GF-D8 (cell line): Measurements from ENCODE around the gene IL1RAPL2.
"Not testable (repeated sequence)": the region's sequence is repeated elsewhere in the genome, so short reads cannot be mapped to it uniquely, and the experiment has no call there.

Source experiments
- DNase-seq: peaks from one replicate; lab custom pipeline; 2025; lab: John Stamatoyannopoulos, UW

IL1RAPL2 gene

DNA sequence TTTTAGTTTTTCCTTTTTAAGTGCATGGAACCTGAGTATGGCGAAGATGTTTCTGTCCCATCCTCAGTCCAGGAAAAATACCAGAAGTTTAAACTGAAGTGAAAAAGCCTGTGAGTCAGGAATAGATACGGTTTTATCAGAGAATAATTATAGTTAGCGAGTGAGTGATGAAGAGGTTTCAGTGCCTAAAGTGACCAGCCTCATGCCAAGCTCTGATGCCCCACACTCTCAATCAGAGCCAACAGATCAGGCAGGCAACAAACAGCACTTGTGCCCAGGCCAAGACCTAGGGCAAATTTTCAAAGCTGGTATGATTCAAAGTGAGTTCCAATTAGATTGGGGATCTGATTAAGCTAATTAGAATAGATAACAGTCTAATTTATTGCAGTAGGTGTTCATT is 1043.5 kb downstream of the IL1RAPL2 start:
- DNase-seq: no peak

- no peak for DNase-seq
These were observed 1044.4 kb downstream of the IL1RAPL2 start for GRCh38 chrX:105610411-105610810.

- DNase-seq: no peak
These were observed 1052.5 kb downstream of the IL1RAPL2 start for GRCh38 chrX:105618393-105619101.

- no peak for DNase-seq
These were observed 1068.2 kb downstream of the IL1RAPL2 start for GRCh38 chrX:105634180-105634579.

DNA sequence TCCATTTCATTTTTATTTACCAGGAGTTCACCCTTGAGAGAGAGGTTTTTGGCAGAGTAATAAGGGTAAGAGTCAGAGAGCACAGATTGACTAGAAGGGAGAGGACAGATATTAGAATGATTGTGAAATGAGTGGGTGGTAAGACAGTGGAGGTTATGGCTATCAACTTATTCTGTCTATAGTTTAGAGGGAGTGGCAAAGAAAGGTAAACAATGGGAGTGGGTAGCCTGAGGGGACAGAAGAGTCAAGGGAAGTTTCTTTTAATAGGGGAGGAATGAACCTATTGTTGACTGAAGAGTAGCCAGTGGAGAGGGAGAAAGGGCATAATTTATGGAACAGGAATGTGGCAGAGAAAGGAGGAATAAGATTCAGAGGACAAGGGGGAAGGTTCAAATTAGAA is 1069.8 kb downstream of the IL1RAPL2 start:
- DNase-seq: no peak

DNA sequence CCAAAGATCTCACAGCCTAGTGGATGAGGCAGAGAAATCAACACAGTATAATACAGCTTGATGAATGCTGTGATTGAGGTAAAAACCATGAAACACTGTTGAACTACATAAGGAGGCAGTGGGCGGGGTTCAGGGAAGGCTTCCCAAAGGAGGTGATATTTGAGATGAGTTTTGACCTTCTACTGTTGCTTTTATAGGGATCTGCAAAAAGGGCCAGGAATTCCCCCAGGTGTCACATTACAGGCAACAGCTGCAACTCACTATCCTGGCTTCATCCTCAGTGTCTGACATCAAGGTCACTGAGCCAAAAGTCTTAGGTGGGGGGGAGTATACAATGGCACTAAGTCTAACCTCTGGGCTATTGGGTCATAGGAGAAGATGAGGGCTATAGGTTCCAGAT is 1070.7 kb downstream of the IL1RAPL2 start:
- DNase-seq: no peak

DNA sequence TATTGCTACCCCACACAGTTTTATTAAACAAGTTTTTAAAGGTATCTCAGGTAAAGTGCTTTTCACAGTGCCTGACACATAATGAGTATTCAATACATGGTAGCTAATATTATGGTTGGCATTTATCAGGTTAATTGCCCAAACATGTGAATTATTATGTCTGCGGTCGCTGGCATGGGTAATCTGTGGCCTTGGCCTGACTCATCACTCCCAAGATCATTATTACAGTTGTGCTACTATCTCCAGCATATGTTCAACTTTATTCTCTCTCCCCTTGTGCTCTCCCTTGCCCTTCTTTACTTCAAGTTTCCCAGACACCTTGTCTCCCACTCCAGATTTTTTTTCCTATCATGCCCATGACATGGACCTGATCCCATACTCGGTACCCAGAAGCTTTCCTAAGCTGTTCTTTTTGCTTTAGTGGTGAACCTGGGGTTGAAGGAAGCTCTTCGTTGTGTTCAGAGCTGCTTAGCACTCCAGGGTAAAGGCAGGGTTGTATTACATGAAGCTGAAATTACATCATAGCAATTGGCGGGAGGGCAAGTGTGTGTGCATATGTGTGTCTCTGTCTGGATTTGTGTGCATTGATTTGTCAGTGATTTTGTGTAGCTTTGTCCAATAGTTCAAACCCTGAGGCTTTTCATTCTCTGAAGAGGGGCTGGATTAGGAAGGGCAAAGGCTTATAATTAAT is 1079.8 kb downstream of the IL1RAPL2 start:
- DNase-seq: no peak

GRCh38 chrX:105646592-105647372 is 1080.8 kb downstream of the IL1RAPL2 start:
- DNase-seq: no peak

GRCh38 chrX:105647749-105648148 is 1081.8 kb downstream of the IL1RAPL2 start:
- no peak for DNase-seq

GRCh38 chrX:105648732-105649131 is 1082.7 kb downstream of the IL1RAPL2 start:
- DNase-seq: no peak

DNA sequence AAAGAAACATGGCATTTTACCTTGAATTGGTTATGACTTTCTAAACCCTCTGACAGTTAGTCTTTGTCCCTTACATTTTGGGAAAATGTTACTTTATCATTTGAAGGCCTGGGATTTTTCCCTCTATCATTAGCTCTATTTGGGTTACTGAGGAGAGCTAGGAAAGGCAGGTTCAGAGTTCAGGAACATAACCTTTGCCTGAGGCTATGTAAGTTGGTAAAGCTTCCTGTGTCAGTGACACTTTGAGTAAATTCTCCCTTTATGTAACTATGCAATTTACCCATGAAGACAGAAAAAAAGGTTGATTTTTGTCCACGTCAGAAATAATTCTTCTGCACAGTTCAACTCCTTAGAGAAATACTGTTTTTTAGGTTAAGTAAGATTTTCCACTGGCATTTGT is 1084.6 kb downstream of the IL1RAPL2 start:
- DNase-seq: no peak

DNA sequence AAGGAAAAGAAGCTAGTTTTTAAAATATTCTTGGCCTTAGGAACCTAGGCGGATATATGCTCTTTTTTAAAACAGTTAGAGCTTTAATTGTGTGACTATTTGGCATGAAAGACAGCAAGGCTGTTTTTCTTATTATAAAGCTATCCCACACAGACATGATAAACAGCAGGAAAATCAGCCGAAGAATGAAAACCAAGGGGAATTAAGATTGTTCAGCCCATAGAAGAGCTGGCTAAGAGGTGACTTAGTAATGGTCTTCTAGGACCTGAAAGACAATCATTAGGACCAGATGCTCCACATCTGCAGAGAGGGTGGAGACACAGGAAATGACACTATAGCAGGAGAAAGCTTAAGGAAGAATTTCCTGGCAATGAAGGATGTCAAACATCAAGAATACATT is 1085.0 kb downstream of the IL1RAPL2 start:
- no peak for DNase-seq

DNA sequence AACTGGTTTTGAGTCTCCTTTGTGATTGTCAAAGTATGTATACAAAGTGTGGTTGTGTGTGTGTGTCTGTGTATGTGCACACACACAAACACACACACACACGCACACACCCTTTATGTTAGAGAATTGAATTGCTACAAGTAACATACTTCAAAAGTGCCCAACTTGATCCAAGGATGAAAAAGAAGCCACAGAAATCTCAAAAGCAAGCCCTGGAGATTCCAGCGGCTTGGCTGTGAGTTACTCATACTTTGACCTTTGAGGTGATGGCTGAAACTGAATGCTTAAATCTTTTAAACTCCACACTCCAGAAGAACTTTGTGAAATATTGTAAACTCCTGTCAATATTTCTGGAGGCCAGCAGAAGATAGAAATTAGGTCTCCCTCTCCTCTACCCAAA is 1087.9 kb downstream of the IL1RAPL2 start:
- no peak for DNase-seq

DNA sequence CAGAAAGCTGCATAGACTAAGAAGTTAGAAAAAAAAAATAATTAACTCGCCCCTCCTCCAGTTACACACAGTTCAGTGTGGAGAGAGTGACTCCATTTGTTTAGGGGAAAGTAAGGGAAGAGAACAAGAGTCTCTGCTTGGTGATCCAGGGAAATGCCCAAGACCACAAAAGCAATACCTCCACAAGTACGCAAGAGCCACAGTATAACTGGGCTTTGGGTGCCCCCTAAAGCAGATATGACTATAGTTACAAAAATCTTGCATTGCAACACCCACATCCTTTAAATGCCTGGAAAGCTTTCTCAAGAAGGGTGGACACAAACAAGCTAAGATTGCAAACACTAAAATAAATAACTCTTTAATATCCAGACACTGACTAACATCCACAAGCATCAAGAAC is 1092.1 kb downstream of the IL1RAPL2 start:
- DNase-seq: no peak

DNA sequence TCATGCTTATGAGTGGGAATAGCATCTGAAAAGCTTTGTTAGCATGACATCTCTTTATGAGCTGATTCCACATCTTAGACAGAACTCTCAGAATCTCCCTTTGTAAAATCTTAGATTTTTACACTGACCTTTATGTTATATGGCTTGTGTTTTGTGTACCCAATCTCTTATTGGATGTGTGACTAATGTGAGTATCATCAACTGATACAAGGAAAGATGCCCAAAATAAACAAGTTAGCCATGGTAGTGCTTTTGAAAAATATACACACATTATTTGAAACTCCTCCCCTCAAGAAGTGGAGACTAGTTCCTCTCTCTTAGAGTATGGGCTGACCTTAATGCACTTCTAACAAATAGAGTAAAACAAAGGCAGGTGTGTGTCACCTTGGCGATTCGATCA is 1096.2 kb downstream of the IL1RAPL2 start:
- no peak for DNase-seq

DNA sequence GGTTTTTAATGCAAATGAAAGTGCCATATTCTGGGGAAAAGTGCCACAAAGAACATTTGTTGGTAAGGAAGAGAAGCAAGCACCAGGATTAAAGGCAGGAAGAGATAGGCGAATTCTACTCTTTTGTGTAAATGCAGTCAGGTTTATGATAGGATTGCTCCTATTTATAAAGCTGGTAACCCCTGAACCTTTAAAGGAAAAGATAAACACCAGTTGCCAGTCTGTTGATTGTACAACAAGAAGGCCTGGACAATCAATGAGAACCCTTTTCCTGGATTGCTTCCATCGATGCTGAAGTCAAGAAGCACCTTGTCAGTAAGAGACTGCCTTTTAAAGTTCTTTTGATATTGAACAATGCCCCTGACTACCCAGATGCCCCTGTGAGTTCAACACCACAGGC is 1098.2 kb downstream of the IL1RAPL2 start:
- no peak for DNase-seq

DNA sequence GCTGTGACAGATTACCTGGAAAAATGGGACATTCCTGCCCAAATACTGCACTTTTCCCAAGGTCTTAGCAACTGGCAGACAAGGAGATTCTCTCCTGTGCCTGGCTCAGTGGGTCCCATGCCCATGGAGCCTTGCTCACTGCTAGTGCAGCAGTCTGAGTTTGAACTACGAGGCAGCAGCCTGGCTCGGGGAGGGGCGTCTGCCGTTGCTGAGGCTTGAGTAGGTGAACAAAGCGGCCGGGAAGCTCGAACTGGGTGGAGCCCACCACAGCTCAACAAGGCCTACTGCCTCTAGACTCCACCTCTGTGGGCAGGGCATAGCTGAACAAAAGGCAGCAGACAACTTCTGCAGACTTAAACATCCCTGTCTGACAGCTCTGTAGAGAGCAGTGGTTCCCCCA is 1118.3 kb downstream of the IL1RAPL2 start:
- DNase-seq: not testable (repeated sequence)

- DNase-seq: no peak
These were observed 1128.8 kb downstream of the IL1RAPL2 start for GRCh38 chrX:105694839-105695238.

GRCh38 chrX:105695451-105695850 is 1129.5 kb downstream of the IL1RAPL2 start:
- no peak for DNase-seq

DNA sequence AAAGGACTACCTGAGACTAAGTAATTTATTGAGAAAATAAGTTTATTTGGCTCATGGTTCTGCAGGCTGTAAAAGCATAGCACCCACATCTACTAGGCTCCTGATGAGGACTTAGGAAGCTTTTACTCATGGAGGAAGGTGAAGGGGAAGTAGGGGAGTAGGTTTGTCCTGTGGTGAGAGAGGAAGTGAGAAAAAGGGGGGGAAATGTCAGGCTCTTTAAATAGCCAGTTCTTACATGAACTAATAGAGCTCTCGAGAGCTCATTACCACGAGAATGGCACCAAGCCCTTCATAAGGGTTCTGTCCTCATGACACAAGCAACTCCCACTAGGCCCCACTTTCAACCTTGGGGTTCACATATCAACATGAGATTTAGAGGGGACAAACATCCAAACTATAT is 1130.9 kb downstream of the IL1RAPL2 start:
- no peak for DNase-seq

GRCh38 chrX:105697984-105698781 is 1132.2 kb downstream of the IL1RAPL2 start:
- no peak for DNase-seq

GRCh38 chrX:105700331-105700730 is 1134.3 kb downstream of the IL1RAPL2 start:
- DNase-seq: no peak
